MCF 10A (cell line): Measurements from ENCODE around the gene EGLN1. TPM values are rescaled to one million over a fixed set of nuclear protein-coding genes. Genes with fewer than 3 reads are reported as not detected.
A peak's percentile ranks its signal among the peaks of the same experiment; 100 is the strongest.

ENCODE experiments used
- BruUV-seq: library from RNA; stranded (reverse); fragments of 400-500 nt; replicated peaks from 2 replicates; lab custom pipeline; 2021; lab: Mats Ljungman, UMichigan
- CTCF ChIA-PET: fragments of 300-600 bp; sonication (Branson Sonifier 250); formaldehyde crosslinking; extraction: SDS; loops from one replicate; lab custom pipeline; 2021; ENCODE audit warnings: antibody characterized with exemption, inconsistent platforms; lab: Yijun Ruan, JAX
- POLR2A ChIA-PET: fragments of 300-600, 350-650 bp; sonication (Branson Sonifier 250); formaldehyde crosslinking; extraction: SDS; loops from one replicate; lab custom pipeline; 2020; ENCODE audit warnings: antibody characterized with exemption, inconsistent platforms; lab: Yijun Ruan, JAX
- DNase-seq: peaks from one replicate; pipeline ENCODE4 v3.0.0-alpha.2; 2018; ENCODE audit not compliant: unreplicated experiment
- H3K27ac Mint-ChIP-seq: one replicate; pipeline ENCODE4 v1.8.0; 2022; ENCODE audit warnings: mild to moderate bottlenecking, low read depth, mixed read lengths; ENCODE audit not compliant: unreplicated experiment
- H3K27me3 Mint-ChIP-seq: one replicate; pipeline ENCODE4 v1.8.0; 2022; ENCODE audit warnings: mixed read lengths; ENCODE audit not compliant: insufficient read depth, unreplicated experiment
- H3K36me3 Mint-ChIP-seq: one replicate; pipeline ENCODE4 v1.8.0; 2022; ENCODE audit warnings: mild to moderate bottlenecking, moderate library complexity, mixed read lengths; ENCODE audit not compliant: insufficient read depth, unreplicated experiment
- H3K4me1 Mint-ChIP-seq: one replicate; pipeline ENCODE4 v1.8.0; 2022; ENCODE audit warnings: mixed read lengths; ENCODE audit not compliant: insufficient read depth, unreplicated experiment
- H3K4me3 Mint-ChIP-seq: one replicate; pipeline ENCODE4 v1.8.0; 2022; ENCODE audit warnings: mild to moderate bottlenecking, moderate library complexity, mixed read lengths; ENCODE audit not compliant: unreplicated experiment
- H3K9me3 Mint-ChIP-seq: one replicate; pipeline ENCODE4 v1.8.0; 2022; ENCODE audit warnings: mixed read lengths; ENCODE audit not compliant: unreplicated experiment
- intact Hi-C: fragments of 100-400 bp; cut with micrococcal nuclease; formaldehyde crosslinking; loops from 2 replicates; pipeline ENCODE4 v1.14.1; 2022
- total RNA-seq: library from RNA; stranded (reverse); gene quantifications from 2 replicates; pipeline ENCODE4 v1.2.3, GENCODE V29; 2022
- TF ChIP-seq, protein P1 (sequence below): fragments of 200-600 bp; IDR thresholded peaks from one replicate; pipeline ENCODE4 v1.8.0; 2022; ENCODE audit warnings: antibody characterized with exemption, mild to moderate bottlenecking; ENCODE audit not compliant: unreplicated experiment

Gene EGLN1
- total RNA-seq, 1 experiment from 2014 or later: 68.8 TPM

DNA sequence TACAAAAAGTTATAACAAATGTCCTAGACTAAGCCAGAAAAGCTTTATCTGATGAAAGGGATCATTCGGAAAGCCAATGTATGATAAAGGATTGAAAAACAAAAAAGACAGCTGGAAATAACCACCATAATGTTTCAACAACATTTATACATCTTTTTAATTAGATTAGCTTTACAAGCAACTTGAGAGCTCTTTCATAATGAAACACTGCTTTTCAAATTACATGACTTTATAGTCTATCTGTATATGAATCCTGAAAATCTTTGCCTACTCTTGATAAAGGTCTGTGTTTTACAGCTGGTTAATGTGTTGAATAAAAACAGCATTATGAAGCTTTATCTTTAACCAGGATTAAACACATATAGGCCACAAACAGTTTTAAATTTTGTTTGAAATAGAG is 58.5 kb downstream of the EGLN1 start:
- peaks cover 81% of the 10 kb centered on the region for H3K36me3 Mint-ChIP-seq
- ChIA-PET POLR2A (interaction anchor here (0.6 to 7.5 kb wide), 12 partner anchors 8 to 786 kb away, joined by 3 to 169 read pairs (median 6); partner anchors contain the start of genes EGLN1, EXOC8, SPRTN and TSNAX), CTCF (interaction anchor here (0.7 to 5.1 kb wide), 6 partner anchors 8 to 226 kb away, joined by 3 to 51 read pairs (median 4); no protein-coding TSS in a partner anchor)
- H3K27me3 Mint-ChIP-seq: no peaks in the 10 kb centered on the region
- intact Hi-C loops: no loop called here
- no peaks in the 10 kb centered on the region for H3K9me3 Mint-ChIP-seq
- BruUV-seq: no TSS peak
- no peak overlapping the region for H3K4me3 Mint-ChIP-seq
- H3K4me1 Mint-ChIP-seq: peaks cover 9% of the 10 kb centered on the region
- TF ChIP-seq, protein P1, sequence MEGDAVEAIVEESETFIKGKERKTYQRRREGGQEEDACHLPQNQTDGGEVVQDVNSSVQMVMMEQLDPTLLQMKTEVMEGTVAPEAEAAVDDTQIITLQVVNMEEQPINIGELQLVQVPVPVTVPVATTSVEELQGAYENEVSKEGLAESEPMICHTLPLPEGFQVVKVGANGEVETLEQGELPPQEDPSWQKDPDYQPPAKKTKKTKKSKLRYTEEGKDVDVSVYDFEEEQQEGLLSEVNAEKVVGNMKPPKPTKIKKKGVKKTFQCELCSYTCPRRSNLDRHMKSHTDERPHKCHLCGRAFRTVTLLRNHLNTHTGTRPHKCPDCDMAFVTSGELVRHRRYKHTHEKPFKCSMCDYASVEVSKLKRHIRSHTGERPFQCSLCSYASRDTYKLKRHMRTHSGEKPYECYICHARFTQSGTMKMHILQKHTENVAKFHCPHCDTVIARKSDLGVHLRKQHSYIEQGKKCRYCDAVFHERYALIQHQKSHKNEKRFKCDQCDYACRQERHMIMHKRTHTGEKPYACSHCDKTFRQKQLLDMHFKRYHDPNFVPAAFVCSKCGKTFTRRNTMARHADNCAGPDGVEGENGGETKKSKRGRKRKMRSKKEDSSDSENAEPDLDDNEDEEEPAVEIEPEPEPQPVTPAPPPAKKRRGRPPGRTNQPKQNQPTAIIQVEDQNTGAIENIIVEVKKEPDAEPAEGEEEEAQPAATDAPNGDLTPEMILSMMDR: no peak
- DNase-seq: no peak
- H3K27ac Mint-ChIP-seq: no peak overlapping the region

DNA sequence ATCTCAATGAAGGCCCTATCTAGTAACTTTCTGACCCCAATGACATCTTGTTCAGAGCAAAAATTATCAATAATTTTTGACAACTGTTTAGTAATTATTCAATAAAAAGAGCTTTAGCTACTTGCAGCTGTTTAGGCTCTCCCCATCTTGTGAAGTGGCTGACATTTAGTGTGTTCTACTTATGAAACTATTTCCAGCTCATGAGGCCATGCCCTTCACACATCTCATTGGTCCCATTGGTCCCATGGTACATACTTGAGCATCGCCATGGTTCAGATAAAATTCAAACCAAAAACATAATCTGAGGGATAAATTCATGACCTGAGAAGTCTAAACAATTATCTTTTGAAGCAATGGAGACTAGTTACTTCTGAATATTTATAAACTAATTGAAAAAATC is 59.8 kb downstream of the EGLN1 start:
- DNase-seq: no peak
- Mint-ChIP-seq H3K36me3 (peaks cover 77% of the 10 kb centered on the region), H3K27ac (no peak overlapping the region), H3K4me3 (no peak overlapping the region), H3K4me1 (peaks cover 17% of the 10 kb centered on the region), H3K9me3 (no peaks in the 10 kb centered on the region), H3K27me3 (no peaks in the 10 kb centered on the region)
- BruUV-seq: no TSS peak
- TF ChIP-seq, protein P1: no peak
- CTCF ChIA-PET: interaction anchor here (0.6 to 5.1 kb wide), 9 partner anchors 10 to 228 kb away, joined by 3 to 51 read pairs (median 4); no protein-coding TSS in a partner anchor
- POLR2A ChIA-PET: interaction anchor here (0.8 to 7.5 kb wide), 17 partner anchors 9 to 189 kb away, joined by 3 to 169 read pairs (median 4); partner anchors contain the start of genes EGLN1, EXOC8, SPRTN and TSNAX
- intact Hi-C loops: no loop called here

DNA sequence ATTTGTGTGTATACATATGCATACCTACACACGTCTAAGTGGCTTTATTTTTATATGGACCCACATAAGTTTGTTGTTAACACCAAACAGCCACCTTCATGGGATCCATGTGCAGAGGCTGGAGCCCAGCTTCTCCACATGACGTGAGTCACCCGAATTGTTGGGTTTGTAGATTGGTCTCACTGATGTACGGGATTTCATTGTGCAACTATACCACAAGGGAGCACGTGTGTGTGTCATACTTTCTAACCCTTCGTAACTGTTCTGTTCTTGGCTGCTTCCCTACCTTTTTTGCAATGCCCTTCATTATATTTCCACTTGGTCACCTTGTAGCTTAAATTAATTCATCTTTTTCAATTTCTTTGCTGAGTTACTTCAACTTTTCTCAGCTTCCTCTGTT is 63.0 kb downstream of the EGLN1 start:
- ChIA-PET POLR2A (interaction anchor here (0.6 to 7.5 kb wide), 33 partner anchors 9 to 243 kb away, joined by 3 to 169 read pairs (median 5); partner anchors contain the start of genes EGLN1, EXOC8 and SPRTN), CTCF (interaction anchor here (0.6 to 3.1 kb wide), 20 partner anchors 10 to 552 kb away, joined by 3 to 27 read pairs (median 5); partner anchors contain the start of genes EXOC8 and SPRTN)
- TF ChIP-seq, protein P1: no peak
- H3K9me3 Mint-ChIP-seq: no peaks in the 10 kb centered on the region
- peak overlapping the region; percentile 50 for H3K27ac Mint-ChIP-seq
- intact Hi-C loops: loop anchor here (1.0 kb wide), 2 partner anchors 63 to 169 kb away; partner anchors contain the start of genes EGLN1 and TSNAX
- no peak overlapping the region for H3K4me3 Mint-ChIP-seq
- BruUV-seq: no TSS peak
- no peaks in the 10 kb centered on the region for H3K27me3 Mint-ChIP-seq
- peaks cover 17% of the 10 kb centered on the region for H3K4me1 Mint-ChIP-seq
- H3K36me3 Mint-ChIP-seq: peaks cover 62% of the 10 kb centered on the region
- peak; percentile 99 for DNase-seq

DNA sequence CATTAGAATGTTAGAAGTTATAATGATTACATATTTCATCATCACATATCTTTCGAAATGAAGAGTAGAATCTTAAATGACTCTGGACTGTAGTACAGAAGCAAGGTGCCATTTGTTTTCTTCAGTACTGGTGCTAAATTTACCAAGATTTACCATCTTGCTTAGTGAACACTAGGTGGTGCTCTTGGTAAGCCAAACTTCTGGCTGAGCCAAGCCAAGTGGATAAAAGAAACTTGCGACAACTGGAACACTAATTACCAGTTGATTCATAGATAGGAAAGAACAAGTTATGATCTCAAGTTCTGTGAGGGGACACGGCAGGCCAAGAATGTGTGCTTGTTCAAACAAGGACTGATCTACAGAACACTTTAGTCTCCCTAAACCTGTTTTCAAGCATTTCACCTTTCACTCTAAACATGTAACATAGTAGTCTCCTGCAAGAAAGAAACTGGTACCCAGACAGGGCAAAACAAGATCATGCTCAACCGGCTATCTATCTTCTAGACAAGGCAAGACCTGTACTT is 64.2 kb downstream of the EGLN1 start:
- H3K27ac Mint-ChIP-seq: no peak overlapping the region
- intact Hi-C loops: loop anchor here (1.0 kb wide), 4 partner anchors 192 to 246 kb away; no protein-coding TSS in a partner anchor

More for the DNA sequence above, 64.2 kb downstream of the EGLN1 start:
- no peaks in the 10 kb centered on the region for H3K9me3 Mint-ChIP-seq
- peaks cover 56% of the 10 kb centered on the region for H3K36me3 Mint-ChIP-seq
- no peaks in the 10 kb centered on the region for H3K27me3 Mint-ChIP-seq
- no peak overlapping the region for H3K4me3 Mint-ChIP-seq
- ChIA-PET POLR2A (interaction anchor here (0.6 to 7.5 kb wide), 20 partner anchors 9 to 252 kb away, joined by 3 to 169 read pairs (median 6); partner anchors contain the start of genes EGLN1, EXOC8, SPRTN and TSNAX), CTCF (interaction anchor here (0.6 to 4.3 kb wide), 63 partner anchors 8 to 1245 kb away, joined by 3 to 46 read pairs (median 4); partner anchors contain the start of genes EXOC8 and SPRTN)
- DNase-seq: peak; percentile 88
- TF ChIP-seq, protein P1: peak; percentile 96
- peaks cover 17% of the 10 kb centered on the region for H3K4me1 Mint-ChIP-seq
- no TSS peak for BruUV-seq
